Frontal cortex (tissue), 4 donors: ENCODE results near the gene SPATA17. TPM values are rescaled to one million over a fixed set of nuclear protein-coding genes. Genes with fewer than 3 reads are reported as not detected.
A peak's percentile ranks its signal among the peaks of the same experiment; 100 is the strongest.
"Not testable (repeated sequence)": the region's sequence is repeated elsewhere in the genome, so short reads cannot be mapped to it uniquely, and the experiment has no call there.

Source experiments
- DNase-seq, 2 donors: peaks; one replicate each; pipeline ENCODE4 v3.0.0; 2012; ENCODE audit warnings: low spot score in 2 of 2
- FAIRE-seq: peaks from 2 replicates; lab custom pipeline; 2012; peaks lifted over from hg19 to GRCh38; lab: Jason Lieb, UNC
- total RNA-seq: library from RNA; depleted of rRNA; stranded (reverse); fragments of >200 nt; gene quantifications from one replicate; pipeline ENCODE4 v1.2.3, GENCODE V29; 2014
- donor health status: control.
- donor health status: control.
- donor health status: control.

SPATA17 gene
- total RNA-seq, 1 donor from 2014 or later: 5.3 TPM

DNA sequence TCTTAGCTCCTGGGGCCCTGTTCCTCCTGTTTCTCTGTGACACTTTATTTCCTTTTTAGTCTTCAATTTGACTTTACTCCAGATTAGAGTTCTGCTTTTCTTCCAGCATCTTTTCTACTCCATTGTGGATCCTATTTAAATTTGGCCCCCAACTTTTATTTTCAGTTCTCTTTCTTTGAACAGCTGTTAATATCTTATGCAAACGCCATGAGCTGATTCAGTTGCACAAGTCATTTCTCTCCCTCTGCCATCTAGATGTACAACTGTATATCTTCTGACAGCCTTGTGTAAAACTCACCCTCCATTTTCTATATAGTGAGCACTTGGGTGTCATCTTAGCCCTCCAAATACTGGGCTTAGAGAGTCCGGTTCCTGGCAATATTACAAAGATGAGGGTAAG is 42.2 kb downstream of the SPATA17 start:
- FAIRE-seq (no peak), DNase-seq (no peak)

DNA sequence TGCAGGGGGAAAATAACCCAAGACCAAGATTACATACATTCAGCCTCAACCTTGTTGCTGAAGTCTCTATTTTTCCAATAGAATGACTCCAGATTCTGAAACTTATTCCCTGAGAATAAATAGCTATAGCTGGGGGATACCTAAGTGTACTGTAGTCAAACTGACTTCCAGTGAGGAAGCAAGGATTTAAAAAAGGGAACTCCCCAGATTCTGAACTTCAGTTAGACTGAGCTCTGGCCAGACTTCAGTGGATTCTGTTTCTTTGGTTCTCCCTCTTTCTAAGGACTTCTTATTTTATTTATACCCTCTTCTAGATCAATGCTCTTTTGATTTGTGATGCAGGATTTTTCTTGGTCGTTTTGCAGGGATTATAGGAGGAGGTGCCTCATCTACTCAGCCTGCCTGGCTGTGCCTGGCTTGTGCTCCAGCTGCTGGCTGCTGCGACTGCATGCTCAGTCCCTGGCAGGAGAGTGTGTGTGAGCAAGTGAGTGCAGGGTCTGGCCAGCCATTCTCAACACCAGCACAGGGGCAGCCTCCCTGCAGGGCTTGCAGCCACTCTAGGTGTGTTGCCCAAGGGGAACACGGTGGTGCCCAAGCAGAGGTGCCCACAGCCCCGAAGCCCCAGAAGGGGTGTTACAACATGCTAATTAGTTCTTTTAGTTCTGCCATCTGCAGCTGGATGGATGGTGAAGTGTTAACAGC is 43.0 kb downstream of the SPATA17 start:
- DNase-seq (no peak), FAIRE-seq (no peak)

DNA sequence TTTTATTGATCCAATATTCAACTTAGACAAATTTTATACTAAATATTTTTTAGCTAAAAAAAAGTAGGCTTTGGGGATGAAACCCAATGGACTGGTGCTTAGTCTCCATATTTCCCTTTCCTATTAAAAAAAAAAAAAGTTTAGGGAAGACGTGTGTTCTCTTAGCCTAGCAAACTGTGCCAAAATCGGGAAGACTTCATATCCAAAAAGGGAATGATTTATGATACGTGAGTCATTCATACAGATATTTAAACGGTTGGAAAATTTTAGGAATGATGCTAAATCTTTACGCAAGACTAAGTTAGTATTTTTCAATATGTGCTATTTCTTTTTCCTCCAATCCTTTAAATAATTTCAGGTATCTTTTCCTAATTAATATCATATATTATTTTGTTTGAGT is 50.7 kb downstream of the SPATA17 start:
- no peak for FAIRE-seq
- DNase-seq: no peak

GRCh38 chr1:217687511-217687910 is 56.4 kb downstream of the SPATA17 start:
- no peak for FAIRE-seq
- DNase-seq: no peak

GRCh38 chr1:217696140-217696539 is 65.0 kb downstream of the SPATA17 start:
- not testable (repeated sequence) for FAIRE-seq, DNase-seq

GRCh38 chr1:217703326-217703725 is 72.2 kb downstream of the SPATA17 start:
- FAIRE-seq (no peak), DNase-seq (no peak)

DNA sequence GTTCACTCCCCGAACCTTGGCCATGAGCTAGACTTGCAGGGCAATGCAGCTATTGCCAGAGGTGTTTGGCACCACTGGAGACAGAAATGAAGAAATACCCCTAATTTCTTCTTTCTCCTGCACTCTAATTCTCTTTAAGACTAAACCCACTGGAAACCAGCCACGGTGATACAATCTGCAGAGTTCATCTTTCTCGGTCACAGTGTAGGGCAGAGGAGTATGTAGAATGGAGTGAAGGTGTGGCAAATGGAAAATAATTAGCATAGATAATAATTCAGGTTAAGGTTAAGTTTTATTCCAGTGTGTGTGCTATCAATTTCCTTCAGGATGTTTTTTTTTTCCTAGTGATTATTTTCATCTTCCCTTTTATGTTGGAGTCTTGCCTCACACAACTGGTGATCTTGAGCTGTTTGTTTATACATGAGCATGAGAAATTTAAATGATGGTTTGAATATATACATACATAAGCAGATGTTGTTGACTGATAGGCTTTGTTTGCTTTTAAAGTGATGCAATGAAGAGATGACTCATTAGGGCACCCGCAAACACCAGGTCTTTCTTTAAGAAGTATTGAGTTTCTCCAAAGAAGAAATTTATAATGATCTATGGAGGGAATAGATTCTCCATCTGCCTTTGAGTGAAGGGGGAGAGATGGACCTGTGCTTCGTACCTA is 81.9 kb downstream of the SPATA17 start:
- no peak for FAIRE-seq
- DNase-seq: no peak

DNA sequence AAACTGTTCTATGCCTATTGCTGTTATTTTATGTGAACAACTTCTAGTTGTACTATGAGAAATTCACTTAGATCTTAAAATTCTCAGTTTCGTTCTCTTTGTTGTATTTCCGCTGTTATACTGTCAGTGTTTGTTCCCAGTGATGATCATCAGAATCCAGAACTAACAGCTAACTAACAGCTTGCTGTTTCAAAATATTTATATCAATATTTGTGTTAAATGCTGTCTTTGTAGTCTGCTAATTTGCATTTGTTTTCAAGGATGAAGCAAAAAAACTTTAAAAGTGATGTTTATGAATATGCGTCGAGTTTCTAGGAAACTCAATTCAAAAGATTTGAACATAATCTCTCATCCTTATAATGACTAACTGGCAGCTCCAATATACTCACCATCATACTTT is 84.5 kb downstream of the SPATA17 start:
- no peak for FAIRE-seq
- DNase-seq: no peak

GRCh38 chr1:217717959-217718358 is 86.8 kb downstream of the SPATA17 start:
- FAIRE-seq: no peak
- DNase-seq: no peak

- FAIRE-seq: no peak
- no peak for DNase-seq
These were observed 87.7 kb downstream of the SPATA17 start for GRCh38 chr1:217718873-217719272.

- no peak for DNase-seq
- no peak for FAIRE-seq
These were observed 90.5 kb downstream of the SPATA17 start for GRCh38 chr1:217721692-217722091.

- FAIRE-seq (no peak), DNase-seq (no peak)
These were observed 103.8 kb downstream of the SPATA17 start for GRCh38 chr1:217734973-217735372.

GRCh38 chr1:217747156-217747769 is 116.1 kb downstream of the SPATA17 start:
- peak; percentile 94 for FAIRE-seq

DNA sequence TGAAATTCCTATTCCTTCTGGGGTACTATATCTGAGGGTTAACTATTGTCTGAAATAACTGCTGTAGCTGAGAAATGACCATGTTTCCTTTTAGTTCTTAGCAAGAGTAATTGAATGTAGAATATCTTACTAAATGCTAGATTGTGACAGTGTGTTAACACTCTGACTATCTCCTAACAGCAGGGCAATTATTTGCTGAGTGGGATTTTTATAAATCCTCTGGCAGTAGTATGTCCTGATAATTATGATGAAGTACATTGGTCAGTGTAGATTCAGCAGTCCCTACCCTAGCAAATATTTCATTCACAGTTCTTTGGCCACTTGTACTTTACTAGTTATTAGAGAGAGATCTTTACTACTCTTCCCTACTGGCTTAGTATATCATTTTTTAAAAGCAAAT is 138.6 kb downstream of the SPATA17 start:
- no peak for FAIRE-seq

More at GRCh38 chr1:217747156-217747769, 116.1 kb downstream of the SPATA17 start:
- DNase-seq: peak in 1 of 2 donors; percentile 6

GRCh38 chr1:217770918-217771317 is 139.8 kb downstream of the SPATA17 start:
- FAIRE-seq (no peak), DNase-seq (no peak)

More for the DNA sequence above, 138.6 kb downstream of the SPATA17 start:
- no peak for DNase-seq

DNA sequence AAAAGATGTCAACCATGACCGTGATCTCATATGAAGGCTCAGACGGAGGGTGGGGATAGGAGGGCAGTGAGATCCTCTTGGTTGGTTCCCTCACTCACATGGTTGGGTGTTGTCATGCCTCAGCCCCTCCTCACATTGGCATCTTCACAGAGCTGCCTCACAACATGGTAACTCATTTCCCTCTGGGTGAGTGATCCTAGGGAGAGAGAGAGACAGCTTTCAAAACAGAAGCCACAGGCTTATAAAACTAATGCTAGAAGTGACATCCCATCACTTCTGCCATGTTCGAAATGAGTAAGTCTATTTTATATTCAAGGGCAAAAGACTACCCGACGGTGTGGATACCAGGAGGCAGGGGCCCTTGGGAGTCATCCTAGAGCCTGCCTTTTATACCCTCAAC is 145.5 kb downstream of the SPATA17 start:
- no peak for DNase-seq

GRCh38 chr1:217781056-217781455 is 149.9 kb downstream of the SPATA17 start:
- no peak for DNase-seq

More for the DNA sequence above, 145.5 kb downstream of the SPATA17 start:
- no peak for FAIRE-seq

DNA sequence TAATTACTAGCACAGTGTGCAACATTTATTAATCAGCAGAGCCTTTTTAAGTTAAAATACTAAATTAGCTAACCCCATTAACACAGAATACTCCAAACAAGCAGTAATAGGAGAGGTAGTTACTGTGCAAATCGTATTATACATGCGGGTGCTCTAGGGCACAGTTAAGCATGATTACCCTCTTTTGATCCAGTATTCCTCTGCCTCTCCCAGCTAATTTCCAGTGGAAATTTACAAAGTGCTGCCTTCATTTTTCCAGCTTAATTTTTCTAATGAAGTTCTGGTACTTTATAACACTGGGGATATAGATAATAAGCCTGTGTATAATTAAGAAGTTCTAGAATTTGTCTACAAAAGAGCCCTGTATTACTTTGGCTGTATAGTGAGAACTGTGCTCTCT is 159.9 kb downstream of the SPATA17 start:
- FAIRE-seq (no peak), DNase-seq (no peak)

More at GRCh38 chr1:217781056-217781455, 149.9 kb downstream of the SPATA17 start:
- FAIRE-seq: no peak

- FAIRE-seq: no peak
- no peak for DNase-seq
These were observed 174.6 kb downstream of the SPATA17 start for GRCh38 chr1:217805792-217806191.

GRCh38 chr1:217812175-217812574 is 181.0 kb downstream of the SPATA17 start:
- FAIRE-seq: peak; percentile 66
- no peak for DNase-seq

- DNase-seq (no peak), FAIRE-seq (no peak)
These were observed 181.9 kb downstream of the SPATA17 start for GRCh38 chr1:217813031-217813430.
